ENCODE measurements around the gene MUS81.
"Not testable (repeated sequence)": the region's sequence is repeated elsewhere in the genome, so short reads cannot be mapped to it uniquely, and the experiment has no call there.

- TF ChIP-seq CTCF (IDR thresholded peaks at IDR 0.05; ENCODE audit: insufficient read depth, low read length, poor library complexity, severe bottlenecking); EZH2phosphoT487 (conservative IDR thresholded peaks at IDR 0.05; ENCODE audit: low read length): not testable (repeated sequence)
Observed at GRCh38 chr11:65848693-65849092, 11.5 kb upstream of the MUS81 start.
